AG04449 (cell line): ENCODE measurements around the gene BCL2L14.

Experiments used
- CTCF ChIA-PET: fragments of 350-600 bp; formaldehyde crosslinking; extraction: SDS; loops from one replicate; lab custom pipeline; 2021; ENCODE audit warnings: antibody characterized with exemption; lab: Yijun Ruan, JAX
- POLR2A ChIA-PET: fragments of 400-600, 350-600 bp; formaldehyde crosslinking; extraction: SDS; loops from one replicate; lab custom pipeline; 2020; ENCODE audit warnings: antibody characterized with exemption, inconsistent platforms; lab: Yijun Ruan, JAX
- DNase-seq: peaks from one replicate; pipeline ENCODE4 v3.0.0-alpha.2; 2010; ENCODE audit warnings: low read depth, low spot score
- H3K4me3 ChIP-seq: 2 replicates; pipeline ENCODE4 v1.5.1; 2011; ENCODE audit warnings: low read depth, mild to moderate bottlenecking, control low read depth, low read length
- TF ChIP-seq, protein P1 (sequence below): IDR thresholded peaks from one replicate; pipeline ENCODE4 v1.5.1; 2011; ENCODE audit warnings: mild to moderate bottlenecking, moderate library complexity, low read length, control low read depth, inconsistent platforms; ENCODE audit not compliant: insufficient read depth; ENCODE audit errors: missing control alignments

Gene BCL2L14

DNA sequence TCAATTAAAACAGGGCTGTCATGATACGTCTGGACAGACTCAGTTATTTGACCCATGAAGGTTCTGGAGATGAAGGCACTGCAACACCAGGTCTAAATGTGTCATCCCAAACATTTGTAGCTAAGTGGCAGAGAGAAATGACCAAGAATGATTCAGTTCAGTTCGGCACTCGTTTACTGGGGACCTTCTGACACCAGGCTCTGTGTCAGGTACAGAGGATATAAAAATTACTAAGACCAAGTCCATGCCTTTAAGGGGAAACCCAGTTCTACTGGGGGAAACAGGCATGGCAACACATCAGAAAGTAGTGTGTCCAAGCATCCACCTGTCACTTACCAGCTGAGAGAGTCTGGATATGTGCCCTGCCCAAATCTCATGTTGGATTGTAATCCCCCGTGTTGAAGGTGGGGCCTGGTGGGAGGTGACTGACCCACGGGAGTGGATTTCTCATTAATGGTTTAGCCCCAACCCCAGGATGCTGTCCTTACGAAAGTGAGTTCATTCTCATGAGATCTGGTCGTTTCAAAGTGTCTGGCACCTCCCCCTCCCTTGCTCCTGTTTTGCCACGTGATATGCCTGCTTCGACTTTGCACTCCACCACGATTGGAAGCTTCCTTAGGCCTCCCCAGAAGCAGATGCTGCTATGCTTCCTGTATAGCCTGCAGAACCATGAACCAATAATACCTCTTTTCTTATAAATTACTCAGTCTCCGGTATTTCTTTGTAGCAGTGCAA lies 41.9 kb upstream of the BCL2L14 start:
- ChIA-PET POLR2A (no interaction called here), CTCF (interaction anchor here (1.4 to 5.3 kb wide), 3 partner anchors 9 to 473 kb away, joined by 3 to 25 read pairs (median 10); no protein-coding TSS in a partner anchor)
- DNase-seq: no peak
- TF ChIP-seq, protein P1, sequence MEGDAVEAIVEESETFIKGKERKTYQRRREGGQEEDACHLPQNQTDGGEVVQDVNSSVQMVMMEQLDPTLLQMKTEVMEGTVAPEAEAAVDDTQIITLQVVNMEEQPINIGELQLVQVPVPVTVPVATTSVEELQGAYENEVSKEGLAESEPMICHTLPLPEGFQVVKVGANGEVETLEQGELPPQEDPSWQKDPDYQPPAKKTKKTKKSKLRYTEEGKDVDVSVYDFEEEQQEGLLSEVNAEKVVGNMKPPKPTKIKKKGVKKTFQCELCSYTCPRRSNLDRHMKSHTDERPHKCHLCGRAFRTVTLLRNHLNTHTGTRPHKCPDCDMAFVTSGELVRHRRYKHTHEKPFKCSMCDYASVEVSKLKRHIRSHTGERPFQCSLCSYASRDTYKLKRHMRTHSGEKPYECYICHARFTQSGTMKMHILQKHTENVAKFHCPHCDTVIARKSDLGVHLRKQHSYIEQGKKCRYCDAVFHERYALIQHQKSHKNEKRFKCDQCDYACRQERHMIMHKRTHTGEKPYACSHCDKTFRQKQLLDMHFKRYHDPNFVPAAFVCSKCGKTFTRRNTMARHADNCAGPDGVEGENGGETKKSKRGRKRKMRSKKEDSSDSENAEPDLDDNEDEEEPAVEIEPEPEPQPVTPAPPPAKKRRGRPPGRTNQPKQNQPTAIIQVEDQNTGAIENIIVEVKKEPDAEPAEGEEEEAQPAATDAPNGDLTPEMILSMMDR: no peak
- no peak overlapping the region for H3K4me3 ChIP-seq

DNA sequence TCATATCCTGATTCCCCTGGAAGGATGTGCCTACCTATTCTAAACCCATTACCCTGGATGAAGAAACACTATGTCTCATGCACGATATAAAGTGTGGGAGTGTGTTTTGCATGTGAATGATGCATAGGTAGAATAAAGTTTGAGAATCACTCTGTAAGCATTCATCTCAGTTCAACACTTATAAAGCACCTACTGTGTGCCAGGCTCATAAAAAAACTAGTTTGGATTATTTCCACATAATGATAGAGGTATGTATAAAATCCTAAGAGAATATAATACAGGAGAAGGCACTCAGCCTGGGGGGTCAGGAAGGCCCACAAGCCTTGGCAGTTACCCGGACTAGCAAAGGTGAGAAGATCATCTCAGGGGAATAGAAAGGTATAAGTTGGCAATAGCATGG lies 41.1 kb upstream of the BCL2L14 start:
- no peak overlapping the region for H3K4me3 ChIP-seq
- no peak for DNase-seq
- TF ChIP-seq, protein P1: no peak
- CTCF ChIA-PET: interaction anchor here (1.4 to 5.3 kb wide), 3 partner anchors 8 to 474 kb away, joined by 3 to 25 read pairs (median 10); no protein-coding TSS in a partner anchor
- POLR2A ChIA-PET: no interaction called here

DNA sequence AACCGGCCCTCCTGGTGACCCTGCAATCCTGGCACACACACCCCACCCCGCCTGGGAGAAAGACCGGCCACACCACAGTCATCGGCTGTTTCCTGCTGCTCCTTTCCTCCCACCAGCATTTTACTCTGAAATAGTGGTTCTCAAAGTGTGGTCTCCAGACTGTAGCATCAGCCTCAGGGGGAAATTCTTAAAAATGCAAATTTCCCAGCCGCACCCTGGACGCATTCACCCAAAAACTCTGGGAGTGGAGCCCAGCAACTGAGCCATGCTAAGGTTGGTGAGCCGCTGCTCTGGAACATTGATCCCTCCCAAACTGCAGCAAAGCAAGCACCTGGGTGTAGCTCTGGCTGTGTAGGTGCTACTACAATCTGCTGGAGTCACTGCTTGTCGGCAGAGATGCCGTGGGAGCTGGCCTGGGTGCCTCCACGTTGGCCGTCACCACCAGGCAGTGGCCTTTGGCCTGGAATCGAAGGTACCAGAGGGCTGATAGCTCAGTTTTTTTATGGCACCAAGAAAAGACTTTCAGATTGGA lies 38.4 kb upstream of the BCL2L14 start:
- no peak for DNase-seq
- TF ChIP-seq, protein P1: no peak
- CTCF ChIA-PET: interaction anchor here (0.8 to 4.4 kb wide), 52 partner anchors 10 to 526 kb away, joined by 3 to 180 read pairs (median 6); partner anchors contain the start of gene ETV6
- POLR2A ChIA-PET: interaction anchor here (1.3 kb wide), 1 partner anchor 383 kb away, joined by 8 read pairs; the partner anchor contains the start of gene ETV6
- no peak overlapping the region for H3K4me3 ChIP-seq

DNA sequence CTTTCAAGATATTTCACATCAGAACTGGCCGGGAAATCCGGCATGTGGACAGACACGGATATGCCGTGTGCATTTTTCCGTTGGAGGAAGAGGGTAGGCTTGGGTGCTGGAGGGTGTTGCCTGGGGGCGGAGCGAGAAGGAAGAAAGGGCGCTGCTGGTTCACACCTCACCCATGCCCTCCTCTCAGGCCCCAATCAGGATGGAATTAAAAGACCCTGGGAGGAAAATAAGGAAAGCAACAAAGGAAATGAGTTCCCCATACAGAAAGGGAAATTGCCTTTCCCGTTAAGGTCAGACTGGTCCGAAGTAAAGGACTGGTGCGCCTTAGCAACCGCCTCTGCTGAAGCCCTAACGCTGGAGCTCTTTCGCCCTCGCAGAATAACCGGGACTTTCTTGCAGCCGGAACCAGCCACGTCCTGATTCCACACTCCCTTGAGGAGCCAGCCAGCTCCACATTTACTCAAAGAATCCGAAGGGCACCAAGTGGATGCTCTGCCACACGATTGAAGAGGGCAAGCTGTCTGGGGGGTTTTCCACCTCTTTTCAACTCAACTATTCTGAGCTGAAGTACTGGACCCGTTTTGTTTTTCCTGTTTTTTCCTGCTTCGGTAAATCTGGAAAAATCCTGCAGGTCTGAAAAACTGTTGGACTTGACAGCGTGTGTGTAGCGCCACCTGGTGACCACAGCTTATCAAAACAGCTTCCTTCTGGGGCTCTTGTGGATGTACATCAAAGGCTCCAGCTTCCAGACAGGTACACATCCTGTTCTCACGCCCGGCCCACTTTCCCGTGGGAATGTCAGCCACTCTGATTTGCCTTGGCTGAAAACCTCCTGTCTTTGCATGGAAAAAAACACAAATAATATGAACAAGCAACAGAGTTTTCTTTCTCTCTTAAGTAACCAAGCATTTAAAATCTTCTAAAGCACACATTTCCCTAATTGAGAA lies 37.6 kb upstream of the BCL2L14 start:
- TF ChIP-seq, protein P1: peak; percentile 75
- peak; percentile 41 for DNase-seq
- ChIA-PET CTCF (interaction anchor here (0.5 to 4.4 kb wide), 81 partner anchors 8 to 1262 kb away, joined by 3 to 180 read pairs (median 5); partner anchors contain the start of genes ETV6 and MANSC1), POLR2A (interaction anchor here (0.7 to 1.3 kb wide), 3 partner anchors 178 to 384 kb away, joined by 3 to 8 read pairs (median 4); partner anchors contain the start of gene ETV6)
- peak overlapping the region; percentile 57 for H3K4me3 ChIP-seq

DNA sequence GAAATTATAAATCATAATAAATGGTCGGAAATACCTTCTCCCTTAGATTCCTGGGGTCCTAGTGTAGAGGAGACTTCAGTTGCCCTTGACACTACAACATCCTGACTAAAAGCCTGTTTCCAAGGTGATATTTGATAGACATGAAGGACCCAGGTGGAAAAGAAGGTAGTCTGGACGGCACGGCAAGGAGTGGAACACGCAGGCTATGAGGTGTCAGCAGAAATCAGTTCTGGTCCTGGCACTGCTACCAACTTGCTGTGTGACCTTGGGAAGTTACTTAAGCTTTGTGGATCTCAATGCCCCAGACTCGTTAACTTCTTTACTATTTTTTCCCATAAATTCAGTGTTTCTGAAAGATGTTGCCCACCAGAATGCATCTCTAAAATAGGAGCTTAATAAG lies 36.9 kb upstream of the BCL2L14 start:
- ChIA-PET CTCF (interaction anchor here (0.8 to 4.4 kb wide), 60 partner anchors 9 to 1263 kb away, joined by 3 to 180 read pairs (median 5); partner anchors contain the start of genes ETV6 and MANSC1), POLR2A (interaction anchor here (0.7 to 1.3 kb wide), 2 partner anchors 179 to 384 kb away, joined by 3 to 8 read pairs; partner anchors contain the start of gene ETV6)
- TF ChIP-seq, protein P1: no peak
- no peak for DNase-seq
- H3K4me3 ChIP-seq: no peak overlapping the region
